GM23338 (cell line): Measurements from ENCODE around the gene MAGEA4. TPM values are rescaled to one million over a fixed set of nuclear protein-coding genes. Genes with fewer than 3 reads are reported as not detected.

Experiments used
- ATAC-seq: fragments of 200-7000 bp; cut with Tn5 transposase; 3 replicates; pipeline ENCODE4 v1.9.1; 2020
- DNase-seq: peaks from one replicate; pipeline ENCODE4 v3.0.0-alpha.2; 2015; ENCODE audit warnings: low spot score
- H2AFZ ChIP-seq: fragments of 200-600 bp; sonication (generic); 2 replicates; pipeline ENCODE4 v1.8.0; 2016; ENCODE audit warnings: antibody characterized with exemption, mild to moderate bottlenecking, moderate library complexity
- H3F3A ChIP-seq: fragments of 200-600 bp; sonication (generic); replicated peaks from 2 replicates; pipeline ENCODE4 v1.8.0; 2017; ENCODE audit warnings: antibody characterized with exemption, mixed run types, low read depth
- H3K27ac ChIP-seq: fragments of 200-600 bp; sonication (generic); 2 replicates; pipeline ENCODE4 v1.6.1; 2016; ENCODE audit warnings: low read depth
- H3K27me3 ChIP-seq: fragments of 200-600 bp; sonication (generic); 2 replicates; pipeline ENCODE4 v1.8.0; 2016; ENCODE audit warnings: mild to moderate bottlenecking, mixed run types, moderate library complexity; ENCODE audit not compliant: insufficient read depth
- H3K36me3 ChIP-seq: fragments of 200-600 bp; sonication (generic); 2 replicates; pipeline ENCODE4 v1.8.0; 2016; ENCODE audit warnings: mild to moderate bottlenecking; ENCODE audit not compliant: insufficient read depth
- H3K4me1 ChIP-seq: fragments of 200-600 bp; sonication (generic); 2 replicates; pipeline ENCODE4 v1.8.0; 2016; ENCODE audit warnings: mild to moderate bottlenecking, moderate library complexity; ENCODE audit not compliant: insufficient read depth
- H3K4me2 ChIP-seq: fragments of 200-600 bp; sonication (generic); 2 replicates; pipeline ENCODE4 v1.7.1; 2017; ENCODE audit warnings: mixed run types
- H3K4me3 ChIP-seq: fragments of 200-600 bp; sonication (generic); 2 replicates; pipeline ENCODE4 v1.6.1; 2016; ENCODE audit warnings: mixed run types
- H3K79me2 ChIP-seq: fragments of 200-600 bp; sonication (generic); replicated peaks from 2 replicates; pipeline ENCODE4 v1.8.0; 2017; ENCODE audit warnings: mild to moderate bottlenecking; ENCODE audit not compliant: insufficient read depth
- H3K9me2 ChIP-seq: fragments of 200-600 bp; sonication (generic); 2 replicates; pipeline ENCODE4 v1.8.0; 2017; ENCODE audit not compliant: insufficient read depth
- H4K20me1 ChIP-seq: fragments of 200-600 bp; sonication (generic); replicated peaks from 2 replicates; pipeline ENCODE4 v1.8.0; 2017; ENCODE audit warnings: mild to moderate bottlenecking; ENCODE audit not compliant: insufficient read depth
- H3K27ac Mint-ChIP-seq: 2 replicates; pipeline ENCODE4 v1.8.0; 2020; ENCODE audit warnings: inconsistent platforms, mild to moderate bottlenecking, moderate library complexity, mixed read lengths
- H3K27me3 Mint-ChIP-seq: 3 replicates; pipeline ENCODE4 v1.8.0; 2022; ENCODE audit warnings: low read depth, mild to moderate bottlenecking, moderate library complexity, mixed read lengths, inconsistent platforms; ENCODE audit not compliant: insufficient read depth, poor library complexity
- H3K36me3 Mint-ChIP-seq: 3 replicates; pipeline ENCODE4 v1.8.0; 2021; ENCODE audit warnings: low read depth, mild to moderate bottlenecking, inconsistent platforms, moderate library complexity, mixed read lengths
- H3K4me1 Mint-ChIP-seq: 3 replicates; pipeline ENCODE4 v1.8.0; 2020; ENCODE audit warnings: mild to moderate bottlenecking, inconsistent platforms, mixed read lengths
- H3K4me3 Mint-ChIP-seq: 3 replicates; pipeline ENCODE4 v1.8.0; 2021; ENCODE audit warnings: moderate library complexity, mild to moderate bottlenecking, inconsistent platforms, mixed read lengths
- H3K9me3 Mint-ChIP-seq: 3 replicates; pipeline ENCODE4 v1.8.0; 2020; ENCODE audit warnings: moderate library complexity, mild to moderate bottlenecking, inconsistent platforms, mixed read lengths
- CREB1 ChIP-seq: fragments of 250-450 bp; sonication (Bioruptor Pico); IDR thresholded peaks from 2 replicates; pipeline ENCODE4 v1.5.0; 2020; ENCODE audit warnings: low read depth, mild to moderate bottlenecking, moderate library complexity
- EZH2 ChIP-seq: fragments of 200-600 bp; sonication (generic); IDR thresholded peaks from one replicate; pipeline ENCODE4 v1.8.0; 2017; ENCODE audit warnings: antibody characterized with exemption, mild to moderate bottlenecking, low read depth; ENCODE audit not compliant: unreplicated experiment
- EZH2phosphoT487 ChIP-seq: fragments of 200-600 bp; sonication (generic); IDR thresholded peaks from one replicate; pipeline ENCODE4 v1.8.1; 2018; ENCODE audit warnings: antibody characterized with exemption; ENCODE audit not compliant: unreplicated experiment
- JUNB ChIP-seq: IDR thresholded peaks from one replicate; pipeline ENCODE4 v1.6.1; 2016; ENCODE audit warnings: antibody characterized with exemption; ENCODE audit not compliant: unreplicated experiment
- NANOG ChIP-seq: IDR thresholded peaks from 2 replicates; pipeline ENCODE4 v1.6.1; 2016; ENCODE audit warnings: antibody characterized with exemption, borderline replicate concordance
- POLR2AphosphoS5 ChIP-seq: IDR thresholded peaks from 2 replicates; pipeline ENCODE4 v1.6.1; 2016; ENCODE audit warnings: antibody characterized with exemption, low read depth
- STAT1 ChIP-seq: IDR thresholded peaks from one replicate; pipeline ENCODE4 v1.6.1; 2016; ENCODE audit warnings: antibody characterized with exemption; ENCODE audit not compliant: unreplicated experiment
- ZNF114 ChIP-seq: fragments of 250-450 bp; sonication (Bioruptor Pico); IDR thresholded peaks from 2 replicates; pipeline ENCODE4 v1.5.0; 2020; ENCODE audit warnings: mild to moderate bottlenecking, moderate library complexity
- ZNF331 ChIP-seq: fragments of 250-450 bp; sonication (Bioruptor Pico); IDR thresholded peaks from 2 replicates; pipeline ENCODE4 v1.5.0; 2020; ENCODE audit warnings: low read depth, mild to moderate bottlenecking, moderate library complexity
- long read RNA-seq: library from polyadenylated mRNA; unstranded; transcript quantifications from one replicate; pipeline ENCODE4 v2.0.0, GENCODE V29; 2020; ENCODE audit not compliant: unreplicated experiment
- polyA plus RNA-seq: library from polyadenylated mRNA; unstranded; fragments of >200 nt; fragmentation: Nextera tagmentation; extraction: Ambion mirVana; gene quantifications from 2 replicates; pipeline ENCODE4 v1.2.1, GENCODE V29; 2016
- total RNA-seq: library from RNA; depleted of rRNA; stranded (reverse); fragments of >200 nt; shearing (Covaris generic); gene quantifications from 2 replicates; pipeline ENCODE4 v1.2.3, GENCODE V29; 2014; rRNA removed
- TF ChIP-seq, protein P1 (sequence below): IDR thresholded peaks from one replicate; pipeline ENCODE4 v1.6.1; 2018; ENCODE audit warnings: antibody characterized with exemption; ENCODE audit not compliant: unreplicated experiment
- TF ChIP-seq, protein P2 (sequence below): IDR thresholded peaks from 2 replicates; pipeline ENCODE4 v1.6.1; 2016; ENCODE audit warnings: antibody characterized with exemption
- TF ChIP-seq, protein P3 (sequence below), 2 experiments: fragments of 200-600 bp in 1 of 2; sonication (generic) in 1 of 2; conservative IDR thresholded peaks; 2 replicates each; pipeline versions ENCODE4 v1.5.1 to v1.6.1; 2016 to 2017; ENCODE audit warnings: antibody characterized with exemption in 2 of 2, low read depth in 2 of 2, mild to moderate bottlenecking in 2 of 2, moderate library complexity in 1 of 2

MAGEA4 gene, protein sequence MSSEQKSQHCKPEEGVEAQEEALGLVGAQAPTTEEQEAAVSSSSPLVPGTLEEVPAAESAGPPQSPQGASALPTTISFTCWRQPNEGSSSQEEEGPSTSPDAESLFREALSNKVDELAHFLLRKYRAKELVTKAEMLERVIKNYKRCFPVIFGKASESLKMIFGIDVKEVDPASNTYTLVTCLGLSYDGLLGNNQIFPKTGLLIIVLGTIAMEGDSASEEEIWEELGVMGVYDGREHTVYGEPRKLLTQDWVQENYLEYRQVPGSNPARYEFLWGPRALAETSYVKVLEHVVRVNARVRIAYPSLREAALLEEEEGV
- total RNA-seq, result 1.9 and 2.8 TPM in 2 replicates
- polyA plus RNA-seq, result 0.73 and 1.0 TPM in 2 replicates
- long read RNA-seq, result 0 reads

DNA sequence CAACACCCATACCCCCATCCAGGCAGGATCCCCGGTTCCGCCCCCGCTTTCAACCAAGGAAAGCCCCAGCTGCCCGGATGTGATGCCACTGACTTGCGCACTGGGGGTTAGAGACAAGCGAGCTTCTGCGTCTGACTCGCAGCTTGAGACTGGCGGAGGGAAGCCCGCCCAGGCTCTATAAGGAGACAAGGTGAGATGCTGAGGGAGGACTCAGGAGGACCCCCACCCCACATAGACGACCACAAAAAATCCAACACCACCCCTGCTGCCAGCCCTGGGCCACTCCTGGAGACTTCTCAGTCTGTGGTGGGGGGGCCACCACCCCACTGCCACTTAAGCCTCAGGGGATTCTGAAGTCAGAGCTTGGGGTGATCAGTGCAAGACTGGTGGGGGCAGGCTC, at the start of gene MAGEA4:
Gene MAGEA4 (plus strand): TSS at position 110 of the 400 bp plus-strand sequence. CDS start 10,776 bp downstream, outside the sequence.
- Histone ChIP-seq H3K4me2 (no peak within 1 kb of the TSS), H3K9me2 (no peaks in the 10 kb centered on the region), H3K36me3 (no peaks in the 10 kb centered on the region), H3K4me1 (no peaks in the 10 kb centered on the region), H3F3A (no peaks in the 10 kb centered on the region), H3K79me2 (no peaks in the 10 kb centered on the region), H2AFZ (no peak within 1 kb of the TSS), H4K20me1 (no peaks in the 10 kb centered on the region), H3K4me3 (no peak within 1 kb of the TSS), H3K27ac (no peak within 1 kb of the TSS), H3K27me3 (no peaks in the 10 kb centered on the region)
- no peak within 1 kb of the TSS for H3K27ac Mint-ChIP-seq
- no peak for DNase-seq
- no peaks in the 10 kb centered on the region for H3K9me3 Mint-ChIP-seq
- no peaks in the 10 kb centered on the region for H3K4me1 Mint-ChIP-seq
- H3K27me3 Mint-ChIP-seq, result no peaks in the 10 kb centered on the region
- H3K36me3 Mint-ChIP-seq, result no peaks in the 10 kb centered on the region
- TF ChIP-seq EZH2 (no peak), ZNF331 (CRISPR knock-in tag) (no peak), JUNB (no peak), POLR2AphosphoS5 (no peak), ZNF114 (CRISPR knock-in tag) (no peak), EZH2phosphoT487 (no peak)
- TF ChIP-seq, protein P1, sequence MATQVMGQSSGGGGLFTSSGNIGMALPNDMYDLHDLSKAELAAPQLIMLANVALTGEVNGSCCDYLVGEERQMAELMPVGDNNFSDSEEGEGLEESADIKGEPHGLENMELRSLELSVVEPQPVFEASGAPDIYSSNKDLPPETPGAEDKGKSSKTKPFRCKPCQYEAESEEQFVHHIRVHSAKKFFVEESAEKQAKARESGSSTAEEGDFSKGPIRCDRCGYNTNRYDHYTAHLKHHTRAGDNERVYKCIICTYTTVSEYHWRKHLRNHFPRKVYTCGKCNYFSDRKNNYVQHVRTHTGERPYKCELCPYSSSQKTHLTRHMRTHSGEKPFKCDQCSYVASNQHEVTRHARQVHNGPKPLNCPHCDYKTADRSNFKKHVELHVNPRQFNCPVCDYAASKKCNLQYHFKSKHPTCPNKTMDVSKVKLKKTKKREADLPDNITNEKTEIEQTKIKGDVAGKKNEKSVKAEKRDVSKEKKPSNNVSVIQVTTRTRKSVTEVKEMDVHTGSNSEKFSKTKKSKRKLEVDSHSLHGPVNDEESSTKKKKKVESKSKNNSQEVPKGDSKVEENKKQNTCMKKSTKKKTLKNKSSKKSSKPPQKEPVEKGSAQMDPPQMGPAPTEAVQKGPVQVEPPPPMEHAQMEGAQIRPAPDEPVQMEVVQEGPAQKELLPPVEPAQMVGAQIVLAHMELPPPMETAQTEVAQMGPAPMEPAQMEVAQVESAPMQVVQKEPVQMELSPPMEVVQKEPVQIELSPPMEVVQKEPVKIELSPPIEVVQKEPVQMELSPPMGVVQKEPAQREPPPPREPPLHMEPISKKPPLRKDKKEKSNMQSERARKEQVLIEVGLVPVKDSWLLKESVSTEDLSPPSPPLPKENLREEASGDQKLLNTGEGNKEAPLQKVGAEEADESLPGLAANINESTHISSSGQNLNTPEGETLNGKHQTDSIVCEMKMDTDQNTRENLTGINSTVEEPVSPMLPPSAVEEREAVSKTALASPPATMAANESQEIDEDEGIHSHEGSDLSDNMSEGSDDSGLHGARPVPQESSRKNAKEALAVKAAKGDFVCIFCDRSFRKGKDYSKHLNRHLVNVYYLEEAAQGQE, result no peak
- TF ChIP-seq, protein P2, sequence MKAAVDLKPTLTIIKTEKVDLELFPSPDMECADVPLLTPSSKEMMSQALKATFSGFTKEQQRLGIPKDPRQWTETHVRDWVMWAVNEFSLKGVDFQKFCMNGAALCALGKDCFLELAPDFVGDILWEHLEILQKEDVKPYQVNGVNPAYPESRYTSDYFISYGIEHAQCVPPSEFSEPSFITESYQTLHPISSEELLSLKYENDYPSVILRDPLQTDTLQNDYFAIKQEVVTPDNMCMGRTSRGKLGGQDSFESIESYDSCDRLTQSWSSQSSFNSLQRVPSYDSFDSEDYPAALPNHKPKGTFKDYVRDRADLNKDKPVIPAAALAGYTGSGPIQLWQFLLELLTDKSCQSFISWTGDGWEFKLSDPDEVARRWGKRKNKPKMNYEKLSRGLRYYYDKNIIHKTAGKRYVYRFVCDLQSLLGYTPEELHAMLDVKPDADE, result no peak
- ATAC-seq, result no peak
- H3K4me3 Mint-ChIP-seq, result no peak within 1 kb of the TSS

DNA sequence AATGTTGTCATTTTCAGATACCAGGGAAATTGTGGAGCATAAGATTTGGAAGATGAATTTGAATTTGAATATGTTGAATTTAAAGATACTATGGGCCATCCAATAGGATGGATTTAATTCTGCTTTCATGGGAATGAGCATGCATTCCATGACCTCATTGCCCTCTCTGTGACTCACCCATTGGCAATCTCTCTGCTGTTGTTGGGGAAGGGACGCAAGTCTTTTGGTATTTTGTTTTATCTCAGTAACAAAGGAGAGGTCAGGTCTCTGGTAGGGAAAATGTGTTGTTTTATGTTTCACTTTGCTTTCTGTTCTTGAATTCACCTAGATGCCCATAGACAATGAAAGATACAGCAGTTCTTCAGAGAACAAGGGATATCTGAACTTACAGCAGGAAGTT, 42.1 kb upstream of the MAGEA4 start:
- Histone ChIP-seq H3K79me2 (no peaks in the 10 kb centered on the region), H3K4me2 (no peak overlapping the region), H4K20me1 (no peaks in the 10 kb centered on the region), H3K4me1 (no peaks in the 10 kb centered on the region), H3F3A (no peaks in the 10 kb centered on the region), H3K36me3 (no peaks in the 10 kb centered on the region), H3K27me3 (no peaks in the 10 kb centered on the region), H3K9me2 (no peaks in the 10 kb centered on the region), H3K27ac (no peak overlapping the region), H2AFZ (no peak overlapping the region), H3K4me3 (no peak overlapping the region)
- Mint-ChIP-seq H3K27me3 (peaks cover 1% of the 10 kb centered on the region), H3K36me3 (no peaks in the 10 kb centered on the region), H3K4me1 (no peaks in the 10 kb centered on the region), H3K4me3 (no peak overlapping the region), H3K27ac (no peak overlapping the region), H3K9me3 (no peaks in the 10 kb centered on the region)
- ATAC-seq, result no peak
- DNase-seq, result no peak
- no peak for TF ChIP-seq ZNF114 (CRISPR knock-in tag)
- no peak for TF ChIP-seq NANOG
- TF ChIP-seq, protein P3, sequence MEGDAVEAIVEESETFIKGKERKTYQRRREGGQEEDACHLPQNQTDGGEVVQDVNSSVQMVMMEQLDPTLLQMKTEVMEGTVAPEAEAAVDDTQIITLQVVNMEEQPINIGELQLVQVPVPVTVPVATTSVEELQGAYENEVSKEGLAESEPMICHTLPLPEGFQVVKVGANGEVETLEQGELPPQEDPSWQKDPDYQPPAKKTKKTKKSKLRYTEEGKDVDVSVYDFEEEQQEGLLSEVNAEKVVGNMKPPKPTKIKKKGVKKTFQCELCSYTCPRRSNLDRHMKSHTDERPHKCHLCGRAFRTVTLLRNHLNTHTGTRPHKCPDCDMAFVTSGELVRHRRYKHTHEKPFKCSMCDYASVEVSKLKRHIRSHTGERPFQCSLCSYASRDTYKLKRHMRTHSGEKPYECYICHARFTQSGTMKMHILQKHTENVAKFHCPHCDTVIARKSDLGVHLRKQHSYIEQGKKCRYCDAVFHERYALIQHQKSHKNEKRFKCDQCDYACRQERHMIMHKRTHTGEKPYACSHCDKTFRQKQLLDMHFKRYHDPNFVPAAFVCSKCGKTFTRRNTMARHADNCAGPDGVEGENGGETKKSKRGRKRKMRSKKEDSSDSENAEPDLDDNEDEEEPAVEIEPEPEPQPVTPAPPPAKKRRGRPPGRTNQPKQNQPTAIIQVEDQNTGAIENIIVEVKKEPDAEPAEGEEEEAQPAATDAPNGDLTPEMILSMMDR (conservative IDR thresholded peaks at IDR 0.05; ENCODE audit: low read depth in 2 of 2), result no peak
- no peak for TF ChIP-seq CREB1 (CRISPR knock-in tag)
- TF ChIP-seq STAT1, result no peak
- no peak for TF ChIP-seq EZH2phosphoT487
- TF ChIP-seq, protein P2, result no peak
- no peak for TF ChIP-seq JUNB
